GM18867 (cell line): ENCODE measurements around the gene RABGAP1L.
"Not testable (repeated sequence)": the region's sequence is repeated elsewhere in the genome, so short reads cannot be mapped to it uniquely, and the experiment has no call there.

Experiments
- ATAC-seq: cut with Tn5 transposase; IDR thresholded peaks from one replicate; pipeline ENCODE4 v1.9.1; 2021; ENCODE audit warnings: mild to moderate bottlenecking, moderate library complexity; ENCODE audit not compliant: unreplicated experiment

The RABGAP1L gene

GRCh38 chr1:174159252-174160108 lies at the start of gene RABGAP1L:
Gene RABGAP1L, plus strand, starts transcription at chr1:174159520.
- peak; percentile 62 for ATAC-seq

GRCh38 chr1:174110053-174110452 lies 49.3 kb upstream of the RABGAP1L start:
- no peak for ATAC-seq

DNA sequence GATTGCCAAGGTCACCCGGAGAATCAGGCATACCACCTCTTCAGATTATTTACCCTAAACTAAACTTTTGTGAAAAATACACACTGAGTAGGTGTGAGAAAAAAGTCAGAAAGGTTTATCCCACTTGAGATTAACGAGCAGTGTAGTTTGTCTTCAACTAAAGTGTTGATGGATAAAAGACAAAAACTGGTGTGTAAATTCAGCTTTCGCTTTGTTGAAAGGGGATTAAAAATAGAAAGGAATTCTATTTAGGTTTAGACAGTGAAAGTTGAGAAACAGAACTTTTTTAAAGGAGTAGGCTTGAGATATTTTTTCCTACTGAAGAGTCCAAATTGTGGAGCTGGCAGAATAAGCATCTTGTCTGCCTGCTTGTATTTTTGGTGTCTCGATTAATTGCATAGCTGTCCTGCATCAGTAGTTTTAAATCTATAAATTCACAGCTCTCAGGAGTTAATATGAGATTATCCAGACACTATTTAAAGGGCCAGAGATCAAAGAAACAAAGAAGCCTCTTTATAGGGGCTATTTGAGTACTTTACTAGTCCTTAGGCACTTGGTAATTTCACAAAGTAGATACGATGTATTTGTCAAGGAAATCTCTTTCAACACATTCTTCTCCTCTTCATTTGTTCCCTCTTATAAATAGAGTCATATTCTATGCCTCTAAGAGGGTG lies 46.7 kb upstream of the RABGAP1L start:
- no peak for ATAC-seq

GRCh38 chr1:174114106-174114505 lies 45.2 kb upstream of the RABGAP1L start:
- no peak for ATAC-seq

- ATAC-seq = peak; percentile 93
These were observed 44.4 kb upstream of the RABGAP1L start for GRCh38 chr1:174114788-174115448.

DNA sequence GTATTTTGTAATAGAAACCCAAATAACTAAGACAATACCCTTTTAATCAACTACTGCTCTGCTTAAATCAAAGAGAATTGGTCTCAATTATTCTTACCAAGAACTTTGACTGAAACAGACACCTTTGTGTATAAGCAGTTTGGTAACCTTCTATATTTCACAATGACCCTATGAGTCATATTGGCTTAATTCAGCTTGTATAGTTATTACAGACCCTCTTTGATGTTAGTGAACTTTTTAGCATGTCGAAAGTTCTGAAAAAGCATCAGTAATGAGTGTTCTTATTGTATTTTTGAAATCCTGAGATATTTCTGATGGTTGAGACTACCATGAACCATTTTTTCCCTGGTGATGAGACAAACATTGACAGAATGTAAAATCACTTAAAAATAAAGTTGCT lies 43.3 kb upstream of the RABGAP1L start:
- ATAC-seq = no peak

DNA sequence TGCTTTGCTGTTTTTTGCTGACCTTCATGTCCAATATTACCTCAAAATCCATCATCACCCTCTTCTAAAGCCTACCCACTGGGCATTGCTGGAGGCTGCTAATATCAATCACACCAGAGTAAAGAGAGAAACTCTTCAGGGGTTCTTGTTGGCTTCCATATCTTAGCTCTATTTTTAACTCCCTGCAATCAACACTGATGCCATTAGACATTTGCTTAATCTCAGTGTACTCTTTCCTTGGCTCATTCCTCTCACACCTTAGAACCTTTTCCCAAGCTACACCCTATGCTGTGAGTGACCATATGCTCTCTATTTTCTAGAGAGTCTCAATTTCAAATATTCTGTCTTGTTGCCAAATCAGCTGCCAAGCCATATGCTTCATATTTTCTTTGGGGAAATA lies 40.6 kb upstream of the RABGAP1L start:
- no peak for ATAC-seq

GRCh38 chr1:174122318-174122717 lies 37.0 kb upstream of the RABGAP1L start:
- not testable (repeated sequence) for ATAC-seq

DNA sequence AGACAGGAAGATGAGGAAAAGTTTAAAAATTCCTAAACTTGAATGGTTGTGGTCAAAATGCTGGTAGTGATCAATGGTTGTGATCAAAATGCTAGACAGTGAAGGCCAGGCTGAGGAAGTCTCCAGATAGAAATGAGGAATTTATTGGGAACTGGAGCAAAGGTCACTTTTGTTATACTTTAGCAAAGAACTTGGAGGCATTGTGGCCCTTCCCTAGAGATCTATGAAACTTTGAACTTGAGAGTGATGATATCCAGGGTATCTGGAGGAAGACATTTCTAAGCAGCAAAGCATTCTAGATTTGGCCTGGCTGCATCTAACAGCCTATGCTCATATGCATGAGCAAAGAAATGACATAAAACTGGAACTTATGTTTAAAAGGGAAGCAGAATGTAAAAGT lies 35.5 kb upstream of the RABGAP1L start:
- no peak for ATAC-seq

- ATAC-seq = not testable (repeated sequence)
These were observed 32.1 kb upstream of the RABGAP1L start for GRCh38 chr1:174127176-174127575.

GRCh38 chr1:174131032-174131638 lies 28.2 kb upstream of the RABGAP1L start:
- no peak for ATAC-seq

DNA sequence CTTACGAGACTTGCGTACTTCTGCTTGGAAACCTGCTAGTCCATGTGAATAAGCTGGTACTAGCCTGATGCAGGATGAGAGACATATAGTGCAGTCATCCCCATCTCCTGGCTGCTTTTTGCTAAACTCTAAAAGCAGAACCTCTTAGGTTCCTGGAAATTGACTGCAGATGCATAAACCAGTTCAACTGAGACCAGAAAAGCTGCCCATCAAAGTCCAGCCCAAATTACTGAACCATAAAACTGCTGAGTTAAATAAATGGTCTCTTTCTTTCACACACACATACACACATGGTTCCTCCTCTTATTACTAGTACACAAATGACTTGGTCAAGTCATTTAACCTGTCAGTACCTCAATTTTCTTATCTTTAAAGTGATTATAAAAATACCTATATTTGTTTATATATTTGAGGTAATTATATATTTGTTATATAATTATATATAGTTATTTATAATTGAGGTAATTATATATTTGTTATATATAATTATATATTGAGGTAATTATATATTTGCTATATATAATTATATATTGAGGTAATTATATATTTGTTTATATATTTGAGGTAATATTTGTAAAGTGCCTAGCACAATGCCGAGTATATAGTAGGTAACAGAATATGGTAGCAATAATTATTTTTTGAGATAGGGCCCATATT lies 25.2 kb upstream of the RABGAP1L start:
- ATAC-seq = peak; percentile 67

GRCh38 chr1:174135211-174135610 lies 24.1 kb upstream of the RABGAP1L start:
- no peak for ATAC-seq

GRCh38 chr1:174136714-174137113 lies 22.6 kb upstream of the RABGAP1L start:
- ATAC-seq = no peak

- no peak for ATAC-seq
These were observed 16.5 kb upstream of the RABGAP1L start for GRCh38 chr1:174142836-174143235.

GRCh38 chr1:174143727-174144396 lies 15.5 kb upstream of the RABGAP1L start:
- not testable (repeated sequence) for ATAC-seq

- not testable (repeated sequence) for ATAC-seq
These were observed 14.9 kb upstream of the RABGAP1L start for GRCh38 chr1:174144397-174144783.

DNA sequence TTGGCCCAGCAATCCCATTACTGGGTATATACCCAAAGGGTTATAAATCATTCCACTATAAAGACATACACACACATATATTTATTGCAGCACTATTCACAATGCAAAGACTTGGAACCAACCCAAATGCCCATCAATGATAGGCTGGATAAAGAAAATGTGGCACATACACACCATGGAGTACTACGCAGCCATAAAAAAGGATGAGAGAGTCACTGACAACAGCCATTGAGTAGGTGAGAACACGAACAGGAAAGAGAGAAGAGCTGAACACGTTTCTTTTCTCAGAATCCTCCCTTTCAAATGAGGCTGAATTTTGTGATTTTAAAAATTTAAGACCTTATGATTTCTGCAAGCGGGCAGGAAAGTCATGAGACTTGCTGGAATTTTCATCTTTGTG lies 10.1 kb upstream of the RABGAP1L start:
- no peak for ATAC-seq

GRCh38 chr1:174150499-174150898 lies 8.8 kb upstream of the RABGAP1L start:
- no peak for ATAC-seq

- ATAC-seq = no peak
These were observed 6.9 kb upstream of the RABGAP1L start for GRCh38 chr1:174152427-174152826.
